GM12864 (cell line): ENCODE measurements around the gene FAM13A.

Experiments
- DNase-seq: peaks from one replicate; pipeline ENCODE4 v3.0.0-alpha.2; 2011; ENCODE audit warnings: low read depth
- H3K4me3 ChIP-seq: 2 replicates; pipeline ENCODE4 v1.5.1; 2011; ENCODE audit warnings: mild to moderate bottlenecking, low read depth, low read length, control low read depth
- TF ChIP-seq, protein P1 (sequence below): IDR thresholded peaks from 2 replicates; pipeline ENCODE4 v1.5.1; 2011; ENCODE audit warnings: low read depth, mild to moderate bottlenecking, moderate library complexity, low read length, control low read depth, inconsistent platforms; ENCODE audit errors: missing control alignments

FAM13A gene

DNA sequence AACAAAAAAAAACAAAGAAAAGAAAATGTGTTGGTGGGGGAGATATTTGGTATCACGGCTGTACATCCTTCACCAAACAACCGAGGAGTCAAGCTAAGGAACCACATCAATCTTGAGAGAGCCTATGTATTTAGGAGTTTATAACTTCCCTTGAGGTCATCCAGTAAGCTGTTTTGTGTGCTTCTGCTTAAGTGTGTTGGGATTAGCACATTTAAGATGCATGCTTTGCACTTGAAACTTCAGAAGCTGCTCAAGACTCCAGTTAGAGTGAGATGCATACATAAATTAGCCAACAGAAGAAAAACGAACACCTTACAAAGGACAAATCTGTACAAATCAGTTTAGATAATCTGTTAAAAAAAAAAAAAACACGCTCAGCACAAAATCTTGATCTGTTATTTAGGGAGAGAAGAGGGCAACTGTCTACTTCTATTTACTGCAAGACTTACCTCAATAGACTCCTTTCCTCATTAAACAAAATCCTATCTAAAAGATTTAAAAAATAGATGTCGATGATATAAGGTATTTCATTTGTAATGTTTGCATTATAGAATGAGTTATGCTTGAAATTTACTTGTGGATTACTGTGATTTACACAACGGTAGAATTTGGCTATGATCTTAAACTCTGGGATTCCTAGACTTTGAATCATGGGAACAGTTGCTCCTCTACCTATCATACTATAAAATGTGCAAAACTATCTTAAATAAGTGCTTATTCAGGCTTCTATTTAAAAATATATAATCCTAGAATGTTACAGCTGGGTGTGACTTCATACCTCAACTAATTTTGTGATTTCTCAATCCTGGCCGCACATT lies 305.5 kb downstream of the FAM13A start:
- no peak for DNase-seq
- TF ChIP-seq, protein P1, sequence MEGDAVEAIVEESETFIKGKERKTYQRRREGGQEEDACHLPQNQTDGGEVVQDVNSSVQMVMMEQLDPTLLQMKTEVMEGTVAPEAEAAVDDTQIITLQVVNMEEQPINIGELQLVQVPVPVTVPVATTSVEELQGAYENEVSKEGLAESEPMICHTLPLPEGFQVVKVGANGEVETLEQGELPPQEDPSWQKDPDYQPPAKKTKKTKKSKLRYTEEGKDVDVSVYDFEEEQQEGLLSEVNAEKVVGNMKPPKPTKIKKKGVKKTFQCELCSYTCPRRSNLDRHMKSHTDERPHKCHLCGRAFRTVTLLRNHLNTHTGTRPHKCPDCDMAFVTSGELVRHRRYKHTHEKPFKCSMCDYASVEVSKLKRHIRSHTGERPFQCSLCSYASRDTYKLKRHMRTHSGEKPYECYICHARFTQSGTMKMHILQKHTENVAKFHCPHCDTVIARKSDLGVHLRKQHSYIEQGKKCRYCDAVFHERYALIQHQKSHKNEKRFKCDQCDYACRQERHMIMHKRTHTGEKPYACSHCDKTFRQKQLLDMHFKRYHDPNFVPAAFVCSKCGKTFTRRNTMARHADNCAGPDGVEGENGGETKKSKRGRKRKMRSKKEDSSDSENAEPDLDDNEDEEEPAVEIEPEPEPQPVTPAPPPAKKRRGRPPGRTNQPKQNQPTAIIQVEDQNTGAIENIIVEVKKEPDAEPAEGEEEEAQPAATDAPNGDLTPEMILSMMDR: no peak
- H3K4me3 ChIP-seq: no peak overlapping the region

DNA sequence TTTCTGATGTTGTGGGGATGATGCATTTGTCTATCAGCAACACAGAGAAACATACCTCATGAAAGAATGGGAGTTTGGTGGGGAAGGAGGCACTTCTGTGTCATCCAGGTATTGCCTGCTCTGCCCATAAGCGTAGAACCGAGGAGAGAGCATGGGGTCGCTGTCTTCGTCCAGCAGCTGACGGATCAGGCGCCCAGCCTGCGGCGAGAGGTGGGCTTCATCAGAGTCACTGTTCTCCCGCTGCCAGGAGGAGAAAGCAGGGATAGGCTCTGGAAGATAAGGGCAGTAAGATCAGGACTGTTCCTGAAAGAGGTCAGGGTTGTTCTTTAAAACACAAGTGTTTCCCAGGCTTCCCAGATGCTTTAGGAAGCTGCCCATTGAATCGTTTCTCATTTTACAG lies 306.6 kb downstream of the FAM13A start:
- no peak overlapping the region for H3K4me3 ChIP-seq
- no peak for DNase-seq
- TF ChIP-seq, protein P1: no peak

DNA sequence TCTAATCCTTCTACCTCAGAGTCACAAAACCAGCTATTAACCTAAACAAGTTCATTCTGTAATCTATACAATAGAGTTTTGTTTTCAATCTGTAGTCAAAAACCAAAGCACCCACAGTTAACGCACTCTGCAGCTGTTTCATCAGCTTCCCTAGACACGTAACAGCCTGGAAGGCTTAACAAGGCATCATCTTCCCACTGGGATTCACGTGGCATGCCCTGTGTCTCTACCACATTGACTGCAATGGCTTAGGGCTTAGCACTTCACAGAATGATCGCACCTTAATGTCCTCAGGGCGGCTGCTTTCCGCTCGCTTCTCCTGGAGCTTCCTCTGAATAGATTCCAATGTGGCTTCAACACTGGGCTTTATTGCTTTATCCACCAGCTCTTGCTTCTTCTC lies 309.6 kb downstream of the FAM13A start:
- no peak overlapping the region for H3K4me3 ChIP-seq
- TF ChIP-seq, protein P1: no peak
- DNase-seq: no peak

DNA sequence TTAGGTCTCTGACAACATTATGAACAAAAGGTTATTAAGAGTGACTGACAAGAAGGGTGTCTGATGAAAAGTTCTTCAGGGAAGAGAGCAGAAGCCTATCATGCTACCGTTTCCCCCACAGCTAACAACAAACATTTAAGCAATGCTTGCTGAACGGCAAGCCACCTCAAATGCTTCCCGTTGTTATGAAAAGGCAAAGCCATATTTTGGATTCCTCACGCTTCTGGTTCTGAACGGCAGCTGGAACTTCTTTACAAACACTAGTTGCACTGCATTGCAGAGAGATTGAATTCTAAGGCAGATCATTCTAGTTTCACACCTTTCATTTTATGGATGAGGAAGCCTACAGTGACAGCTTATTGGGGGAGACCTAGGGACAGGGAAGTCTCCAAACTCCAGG lies 310.8 kb downstream of the FAM13A start:
- H3K4me3 ChIP-seq: no peak overlapping the region
- TF ChIP-seq, protein P1: no peak
- DNase-seq: no peak

DNA sequence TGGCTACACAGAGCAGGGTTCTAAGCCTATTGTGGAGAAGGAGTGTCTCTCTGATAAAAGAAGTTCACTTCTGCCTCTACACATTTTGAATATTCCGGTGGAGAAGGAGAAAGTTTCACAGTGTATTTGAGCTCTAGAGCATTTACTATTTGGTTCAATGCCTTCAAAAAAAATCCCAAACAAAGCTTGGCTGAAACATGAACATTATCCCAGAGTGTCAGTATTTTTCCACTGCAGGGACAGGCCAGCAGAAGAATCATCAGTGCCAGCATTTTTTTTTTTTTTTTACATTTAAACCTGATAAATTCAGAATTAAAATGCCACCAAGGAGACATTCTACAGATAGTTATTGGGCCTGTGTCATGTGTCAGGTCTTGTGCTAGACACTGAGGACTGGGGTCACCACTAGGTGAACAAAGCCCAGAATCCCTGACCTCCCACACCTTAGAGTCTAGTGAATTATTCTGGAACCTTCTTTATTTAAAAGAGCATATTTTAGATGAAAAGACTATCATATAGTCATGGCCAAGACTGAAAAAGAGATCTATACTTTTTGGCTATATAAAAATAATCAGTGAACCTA lies 311.3 kb downstream of the FAM13A start:
- TF ChIP-seq, protein P1: no peak
- H3K4me3 ChIP-seq: no peak overlapping the region
- DNase-seq: no peak

DNA sequence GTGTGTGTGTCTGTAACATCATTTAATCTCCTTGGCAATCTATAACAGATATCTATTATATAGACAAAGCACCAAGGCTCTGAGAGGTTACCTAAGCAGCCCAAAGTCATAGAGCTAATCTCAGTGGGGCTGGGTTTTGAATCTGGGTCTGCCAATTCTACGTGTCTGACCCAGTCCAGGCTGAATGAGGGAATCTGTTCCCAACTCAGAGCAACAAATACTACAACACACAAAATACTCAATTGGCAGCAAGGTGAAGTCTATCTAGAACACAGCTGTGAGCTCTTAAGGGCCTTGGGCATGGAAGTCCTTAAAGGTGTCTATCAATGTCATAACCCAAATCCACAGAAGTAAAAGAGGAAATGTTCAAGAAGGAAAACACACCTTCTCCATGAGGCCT lies 311.8 kb downstream of the FAM13A start:
- no peak for DNase-seq
- TF ChIP-seq, protein P1: no peak

More for the DNA sequence above, 311.8 kb downstream of the FAM13A start:
- no peak overlapping the region for H3K4me3 ChIP-seq
